ENCODE results near the gene NRXN3. TPM values are rescaled to one million over a fixed set of nuclear protein-coding genes. Genes with fewer than 3 reads are reported as not detected.

NRXN3 gene
- total RNA-seq, 2 experiments from 2014 or later: not detected

DNA sequence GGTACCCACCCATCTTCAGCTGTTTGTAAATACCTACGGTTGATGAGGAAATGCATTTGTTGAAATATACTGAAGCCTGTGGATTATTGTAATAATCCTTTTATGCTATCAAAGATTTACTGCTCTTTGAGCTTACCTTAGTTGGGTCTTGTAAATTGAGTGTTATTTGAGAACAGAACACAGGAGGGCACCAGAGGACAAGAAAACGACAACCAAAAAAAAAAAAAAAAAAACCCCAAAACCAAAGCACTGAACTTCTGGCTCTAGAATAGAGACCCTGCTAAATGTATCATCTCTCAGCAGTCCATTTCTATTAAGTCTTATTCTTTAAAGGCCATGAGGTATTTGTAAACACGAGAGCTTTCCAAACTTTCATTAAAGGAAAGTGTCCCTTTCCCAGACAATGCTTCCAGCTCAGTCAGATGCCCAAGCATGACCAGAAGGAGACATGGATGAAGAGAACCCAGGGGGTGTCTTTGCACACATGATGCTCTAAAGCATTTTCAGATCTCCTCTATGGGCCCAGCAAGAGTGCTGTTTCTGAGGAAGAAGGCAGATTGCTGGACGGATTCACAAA is 763.9 kb downstream of the NRXN3 start:
- DNase-seq: no peak
- no peak overlapping the region for H3K27ac Mint-ChIP-seq
- no peak overlapping the region for H3K4me3 Mint-ChIP-seq
- no peaks in the 10 kb centered on the region for H3K27me3 Mint-ChIP-seq
- CTCF ChIA-PET: interaction anchor here (0.6 to 1.4 kb wide), 7 partner anchors 9 to 1917 kb away, joined by 3 to 5 read pairs (median 3); no protein-coding TSS in a partner anchor
- peaks cover 3% of the 10 kb centered on the region for H3K9me3 Mint-ChIP-seq (ENCODE audit: low read depth)
- no peaks in the 10 kb centered on the region for H3K4me1 Mint-ChIP-seq
- no peak for ATAC-seq
- no peaks in the 10 kb centered on the region for H3K36me3 Mint-ChIP-seq

DNA sequence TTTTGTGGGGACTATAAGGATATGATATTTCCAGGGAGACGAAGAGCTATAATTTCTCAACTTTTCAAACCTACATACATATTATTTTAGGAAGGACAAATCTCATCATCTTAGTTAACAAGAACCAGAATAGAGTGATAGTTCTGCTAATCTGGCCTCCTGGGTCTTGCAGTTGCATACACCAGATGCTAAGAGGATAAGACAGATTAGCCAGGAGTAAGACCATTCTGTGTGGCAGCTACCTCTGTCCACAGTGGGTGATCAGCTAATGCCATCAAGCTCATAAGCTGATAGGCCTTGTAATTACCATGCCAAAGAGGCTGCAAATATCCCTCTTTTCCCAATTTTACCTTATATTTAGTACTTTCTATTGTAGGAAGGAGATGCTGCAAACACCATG is 776.8 kb downstream of the NRXN3 start:
- no peak overlapping the region for H3K4me3 Mint-ChIP-seq
- H3K27me3 Mint-ChIP-seq: peaks cover 2% of the 10 kb centered on the region
- CTCF ChIA-PET: no interaction called here
- no peaks in the 10 kb centered on the region for H3K36me3 Mint-ChIP-seq
- no peaks in the 10 kb centered on the region for H3K4me1 Mint-ChIP-seq
- no peak overlapping the region for H3K27ac Mint-ChIP-seq
- ATAC-seq: no peak
- H3K9me3 Mint-ChIP-seq (ENCODE audit: low read depth): no peaks in the 10 kb centered on the region
- DNase-seq: no peak

DNA sequence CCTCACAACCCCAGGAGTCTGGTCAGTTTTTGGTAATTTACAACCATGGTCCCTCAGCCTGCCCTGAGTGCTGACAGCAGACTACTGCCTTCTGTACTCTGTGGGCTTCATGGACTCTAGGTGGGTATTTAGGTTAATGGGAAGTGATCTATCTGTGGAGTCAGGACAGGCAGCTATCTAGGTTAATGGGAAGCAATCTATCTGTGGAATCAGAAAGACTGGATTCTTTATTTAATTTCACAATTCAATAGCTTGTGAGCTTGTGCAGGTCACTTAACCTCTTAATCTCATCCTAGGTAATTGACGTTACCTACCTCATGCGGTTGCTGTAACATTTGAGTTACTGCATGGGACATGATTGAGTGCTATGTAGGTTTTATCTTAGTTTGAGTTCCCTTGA is 777.5 kb downstream of the NRXN3 start:
- Mint-ChIP-seq H3K9me3 (ENCODE audit: low read depth) (no peaks in the 10 kb centered on the region), H3K27ac (no peak overlapping the region), H3K4me1 (no peaks in the 10 kb centered on the region), H3K36me3 (no peaks in the 10 kb centered on the region), H3K4me3 (no peak overlapping the region), H3K27me3 (peaks cover 2% of the 10 kb centered on the region)
- ATAC-seq (no peak), DNase-seq (no peak)
- CTCF ChIA-PET: no interaction called here

DNA sequence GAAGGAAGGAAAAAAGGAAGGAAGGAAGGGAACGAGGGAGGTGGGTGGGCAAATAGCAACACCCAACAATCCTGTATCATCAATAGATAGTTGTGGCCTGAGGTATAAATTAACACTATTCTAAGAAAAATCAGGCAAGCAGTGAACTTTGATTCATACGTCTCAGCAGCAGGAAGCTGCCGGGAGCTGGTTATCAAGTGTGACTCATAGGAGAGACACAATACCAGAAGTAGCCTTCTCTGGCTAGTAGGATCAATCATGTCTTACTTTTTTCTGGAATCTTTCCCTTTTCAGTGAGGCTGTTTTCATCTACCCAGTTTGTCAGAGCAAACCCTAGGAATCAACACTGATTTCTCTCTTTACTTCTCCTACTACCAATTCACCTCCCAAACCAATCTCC is 780.5 kb downstream of the NRXN3 start:
- CTCF ChIA-PET: interaction anchor here (0.7 kb wide), 1 partner anchor 17 kb away, joined by 3 read pairs; no protein-coding TSS in a partner anchor
- H3K27me3 Mint-ChIP-seq: peaks cover 2% of the 10 kb centered on the region
- H3K36me3 Mint-ChIP-seq: no peaks in the 10 kb centered on the region
- H3K4me3 Mint-ChIP-seq: no peak overlapping the region
- no peaks in the 10 kb centered on the region for H3K4me1 Mint-ChIP-seq
- no peaks in the 10 kb centered on the region for H3K9me3 Mint-ChIP-seq (ENCODE audit: low read depth)
- ATAC-seq (no peak), DNase-seq (no peak)
- no peak overlapping the region for H3K27ac Mint-ChIP-seq

DNA sequence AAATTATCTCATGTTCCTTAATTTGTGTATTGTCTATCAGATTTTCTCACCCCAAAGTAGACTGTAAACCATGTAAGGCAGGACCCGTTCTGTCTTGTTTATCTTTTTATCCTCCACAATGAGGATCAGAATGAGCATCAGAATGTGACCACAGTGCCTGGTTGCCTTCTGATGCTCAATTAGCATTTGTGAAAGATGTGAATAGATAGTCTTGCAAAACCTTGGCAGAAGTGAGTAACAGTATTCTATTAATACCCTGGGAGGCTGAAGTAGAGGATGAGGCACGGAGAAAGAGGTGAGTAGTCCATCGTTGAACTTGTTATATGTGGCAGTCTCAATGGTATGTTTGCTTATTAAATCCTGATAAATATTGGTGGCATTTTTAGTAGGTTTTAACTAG is 781.4 kb downstream of the NRXN3 start:
- CTCF ChIA-PET: no interaction called here
- Mint-ChIP-seq H3K27ac (no peak overlapping the region), H3K4me1 (no peaks in the 10 kb centered on the region)

DNA sequence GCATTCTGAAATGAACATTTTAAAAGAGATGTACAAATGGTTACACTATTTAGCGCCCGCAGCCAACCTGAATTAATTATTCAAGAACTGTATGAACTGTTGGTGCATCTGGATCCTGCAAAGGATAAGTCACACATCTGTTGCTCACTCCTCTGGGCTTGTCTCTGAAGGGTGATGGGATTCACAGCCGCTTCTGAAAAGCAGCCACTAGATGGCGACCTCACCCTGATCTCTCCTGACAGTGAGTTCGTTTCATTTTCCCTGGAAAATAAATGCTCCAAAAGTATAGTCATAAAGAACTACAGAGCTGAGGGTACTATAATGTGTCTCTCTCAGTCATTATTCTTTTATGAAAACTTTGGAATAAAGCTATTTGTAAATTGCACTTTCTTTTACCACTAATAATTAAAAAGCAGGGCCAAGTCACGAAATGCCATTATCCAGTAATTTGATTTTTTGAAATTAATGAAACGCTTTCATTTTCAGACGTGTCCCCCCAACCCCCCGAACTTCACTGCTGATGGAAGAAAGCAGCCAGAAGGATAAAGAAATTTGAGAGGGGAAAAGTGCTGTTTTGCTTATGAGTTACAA is 789.6 kb downstream of the NRXN3 start:
- CTCF ChIA-PET: interaction anchor here (0.9 to 1.5 kb wide), 2 partner anchors 11 to 13 kb away, joined by 3 to 5 read pairs; no protein-coding TSS in a partner anchor
- no peak overlapping the region for H3K27ac Mint-ChIP-seq
- no peaks in the 10 kb centered on the region for H3K36me3 Mint-ChIP-seq
- H3K4me1 Mint-ChIP-seq: peaks cover 3% of the 10 kb centered on the region
- H3K9me3 Mint-ChIP-seq (ENCODE audit: low read depth): no peaks in the 10 kb centered on the region
- DNase-seq: peak; percentile 53
- no peak overlapping the region for H3K4me3 Mint-ChIP-seq
- ATAC-seq: no peak
- no peaks in the 10 kb centered on the region for H3K27me3 Mint-ChIP-seq

More for the DNA sequence above, 781.4 kb downstream of the NRXN3 start:
- no peaks in the 10 kb centered on the region for H3K9me3 Mint-ChIP-seq (ENCODE audit: low read depth)
- no peak overlapping the region for H3K4me3 Mint-ChIP-seq
- ATAC-seq (no peak), DNase-seq (no peak)
- H3K36me3 Mint-ChIP-seq: no peaks in the 10 kb centered on the region
- peaks cover 2% of the 10 kb centered on the region for H3K27me3 Mint-ChIP-seq

DNA sequence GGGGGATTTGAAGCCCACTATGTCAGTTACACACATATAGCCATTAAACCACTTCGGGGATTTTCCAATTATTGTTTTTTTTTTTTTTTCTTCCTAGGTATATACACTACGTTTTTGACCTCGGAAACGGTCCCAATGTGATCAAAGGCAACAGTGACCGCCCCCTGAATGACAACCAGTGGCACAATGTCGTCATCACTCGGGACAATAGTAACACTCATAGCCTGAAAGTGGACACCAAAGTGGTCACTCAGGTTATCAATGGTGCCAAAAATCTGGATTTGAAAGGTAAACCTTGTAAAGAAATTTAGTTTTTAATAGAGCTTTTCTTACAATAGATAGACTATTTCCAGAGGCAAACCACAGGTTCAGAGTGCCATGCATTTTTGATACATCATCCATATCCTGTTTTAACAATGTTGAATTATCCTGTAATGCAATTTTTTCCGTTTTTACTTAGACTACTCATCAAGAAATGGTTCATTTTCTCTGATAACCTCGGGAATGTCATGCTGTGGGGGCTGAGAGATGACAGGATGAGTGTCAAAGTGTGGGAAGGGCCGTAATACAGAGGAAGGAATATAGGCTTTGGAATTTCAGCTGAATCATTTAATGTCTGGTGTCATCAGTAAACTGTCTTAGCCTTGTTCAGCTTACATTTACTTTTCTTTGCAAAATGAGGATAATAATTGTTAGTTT is 797.1 kb downstream of the NRXN3 start:
- CTCF ChIA-PET: no interaction called here
- ATAC-seq (no peak), DNase-seq (no peak)
- no peaks in the 10 kb centered on the region for H3K36me3 Mint-ChIP-seq
- no peaks in the 10 kb centered on the region for H3K27me3 Mint-ChIP-seq
- no peaks in the 10 kb centered on the region for H3K9me3 Mint-ChIP-seq (ENCODE audit: low read depth)
- H3K4me3 Mint-ChIP-seq: no peak overlapping the region
- no peaks in the 10 kb centered on the region for H3K4me1 Mint-ChIP-seq
- no peak overlapping the region for H3K27ac Mint-ChIP-seq

DNA sequence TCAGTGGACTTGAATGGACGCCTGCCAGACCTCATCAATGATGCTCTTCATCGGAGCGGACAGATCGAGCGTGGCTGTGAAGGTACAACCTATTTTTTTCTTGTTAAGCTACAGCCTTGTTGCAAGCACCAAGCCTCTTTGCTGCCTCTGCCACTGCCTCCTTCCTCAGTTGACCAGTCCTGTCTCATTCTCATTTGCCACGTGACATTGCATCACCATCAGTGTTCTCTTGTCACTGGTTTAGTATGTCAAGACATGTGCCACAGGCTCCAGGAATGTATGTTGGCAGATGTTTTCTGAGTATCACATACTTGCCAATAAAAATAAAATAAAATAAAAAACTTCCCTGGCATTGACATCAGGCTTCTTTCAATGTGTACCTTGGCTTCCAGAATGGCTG is 798.1 kb downstream of the NRXN3 start:
- Mint-ChIP-seq H3K36me3 (no peaks in the 10 kb centered on the region), H3K4me3 (no peak overlapping the region), H3K9me3 (ENCODE audit: low read depth) (no peaks in the 10 kb centered on the region), H3K27ac (no peak overlapping the region), H3K27me3 (no peaks in the 10 kb centered on the region), H3K4me1 (no peaks in the 10 kb centered on the region)
- DNase-seq (no peak), ATAC-seq (no peak)
- CTCF ChIA-PET: no interaction called here

DNA sequence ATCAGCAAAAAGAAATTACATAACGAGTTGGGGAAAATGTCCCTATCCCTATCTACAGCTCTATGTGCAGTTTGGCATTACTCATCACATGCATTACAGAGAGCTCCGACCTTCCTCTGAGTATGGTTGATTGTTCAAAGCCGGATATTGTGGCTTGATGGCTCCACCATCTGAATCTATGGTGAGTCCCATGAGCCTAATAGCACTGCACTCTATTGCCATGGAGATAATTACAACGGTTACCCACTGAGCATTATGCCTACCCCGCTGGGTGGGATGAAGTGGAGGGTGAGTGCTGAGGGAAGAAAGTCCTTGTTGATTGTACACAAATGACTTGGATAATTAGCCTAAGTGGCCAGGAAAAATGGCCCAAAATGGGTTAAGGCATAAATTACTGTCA is 800.5 kb downstream of the NRXN3 start:
- Mint-ChIP-seq H3K27ac (no peak overlapping the region), H3K4me3 (no peak overlapping the region), H3K9me3 (ENCODE audit: low read depth) (no peaks in the 10 kb centered on the region), H3K27me3 (no peaks in the 10 kb centered on the region), H3K4me1 (no peaks in the 10 kb centered on the region), H3K36me3 (no peaks in the 10 kb centered on the region)
- CTCF ChIA-PET: interaction anchor here (0.9 to 1.3 kb wide), 2 partner anchors 11 to 40 kb away, joined by 3 read pairs; no protein-coding TSS in a partner anchor
- ATAC-seq (no peak), DNase-seq (no peak)

DNA sequence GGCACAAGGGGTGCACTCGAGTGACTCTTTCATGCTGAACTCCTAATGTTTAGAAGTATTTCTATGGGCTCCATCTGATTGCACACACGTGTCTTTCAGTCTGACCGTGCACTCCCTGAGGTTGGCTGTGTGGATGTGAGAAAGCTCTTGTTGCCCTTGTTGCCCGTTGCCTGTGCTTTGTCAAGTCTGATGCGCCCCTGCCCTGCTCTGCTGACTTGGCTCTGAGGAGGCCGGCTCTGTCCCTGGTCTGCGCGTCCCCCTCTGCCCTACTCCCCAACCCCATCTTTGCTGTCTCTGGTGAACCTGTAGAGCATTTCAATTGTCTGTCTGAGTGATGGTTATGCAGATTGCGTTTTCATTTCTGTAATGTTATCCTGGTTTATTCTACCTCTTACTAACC is 802.3 kb downstream of the NRXN3 start:
- CTCF ChIA-PET: interaction anchor here (1.2 kb wide), 1 partner anchor 13 kb away, joined by 5 read pairs; no protein-coding TSS in a partner anchor
- ATAC-seq (no peak), DNase-seq (no peak)
- Mint-ChIP-seq H3K9me3 (ENCODE audit: low read depth) (no peaks in the 10 kb centered on the region), H3K27me3 (no peaks in the 10 kb centered on the region), H3K27ac (no peak overlapping the region), H3K4me1 (no peaks in the 10 kb centered on the region), H3K36me3 (no peaks in the 10 kb centered on the region), H3K4me3 (no peak overlapping the region)

DNA sequence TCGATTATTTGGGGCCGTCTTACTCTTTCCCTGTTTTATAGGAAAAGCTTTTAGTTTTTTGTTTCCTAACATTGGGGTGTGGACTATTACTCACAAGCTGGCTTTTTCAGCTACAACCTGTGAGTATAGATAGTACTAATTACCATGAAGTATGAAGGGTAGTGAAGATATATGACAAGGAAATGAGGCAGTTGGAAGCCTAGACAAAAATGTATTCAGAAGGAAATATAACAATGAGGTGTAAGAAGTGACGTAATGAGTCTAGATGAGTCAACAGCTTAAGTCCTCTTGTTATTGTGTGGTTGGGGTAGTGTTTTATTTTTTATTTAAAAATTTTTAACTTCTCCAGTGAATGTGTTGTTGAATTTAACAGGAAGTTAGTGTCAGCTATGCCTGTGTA is 804.5 kb downstream of the NRXN3 start:
- H3K27ac Mint-ChIP-seq: no peak overlapping the region
- ATAC-seq (no peak), DNase-seq (no peak)
- H3K27me3 Mint-ChIP-seq: no peaks in the 10 kb centered on the region
- no peak overlapping the region for H3K4me3 Mint-ChIP-seq
- H3K36me3 Mint-ChIP-seq: no peaks in the 10 kb centered on the region
- CTCF ChIA-PET: no interaction called here
- no peaks in the 10 kb centered on the region for H3K9me3 Mint-ChIP-seq (ENCODE audit: low read depth)
- no peaks in the 10 kb centered on the region for H3K4me1 Mint-ChIP-seq

DNA sequence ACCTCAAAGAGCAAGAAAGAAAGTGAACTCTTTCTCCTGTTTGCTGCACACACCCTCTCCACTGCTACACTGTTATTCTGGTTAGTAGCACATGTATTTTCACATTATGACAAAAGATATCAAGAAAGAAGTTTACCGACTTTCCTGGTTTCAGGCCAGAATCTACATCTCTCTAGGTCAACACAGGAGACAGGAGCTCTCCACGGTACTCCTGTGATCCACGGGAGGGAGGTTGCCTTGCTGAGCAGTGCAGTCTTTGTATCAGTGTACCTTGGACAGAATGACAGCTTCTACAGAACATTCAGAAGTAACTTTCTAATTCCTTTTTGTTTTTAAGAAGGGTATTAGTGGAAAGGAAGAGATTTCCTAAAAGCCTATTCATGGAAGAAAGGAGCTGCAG is 805.6 kb downstream of the NRXN3 start:
- Mint-ChIP-seq H3K4me3 (no peak overlapping the region), H3K4me1 (no peaks in the 10 kb centered on the region), H3K36me3 (no peaks in the 10 kb centered on the region), H3K27me3 (no peaks in the 10 kb centered on the region), H3K9me3 (ENCODE audit: low read depth) (no peaks in the 10 kb centered on the region), H3K27ac (no peak overlapping the region)
- CTCF ChIA-PET: no interaction called here
- no peak for DNase-seq
- no peak for ATAC-seq

DNA sequence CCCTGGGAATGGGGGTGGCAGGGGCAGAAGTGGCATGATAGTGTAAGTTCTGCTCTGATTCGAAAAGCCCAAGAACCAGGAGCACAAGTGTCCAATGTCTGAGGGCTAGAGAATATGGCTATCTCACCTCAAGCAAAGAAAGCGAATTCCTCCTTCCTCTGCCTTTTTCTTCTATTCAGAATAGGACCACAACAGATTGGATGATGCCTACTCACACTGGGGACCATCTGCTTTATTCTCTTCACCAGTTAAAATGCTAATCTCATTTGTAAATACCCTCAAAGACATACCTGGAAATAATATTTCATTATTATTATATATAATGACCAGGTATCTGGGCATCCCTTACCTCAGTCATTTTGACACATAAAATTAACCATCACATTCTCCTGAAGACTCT is 808.7 kb downstream of the NRXN3 start:
- Mint-ChIP-seq H3K27ac (no peak overlapping the region), H3K36me3 (no peaks in the 10 kb centered on the region), H3K4me1 (no peaks in the 10 kb centered on the region), H3K9me3 (ENCODE audit: low read depth) (no peaks in the 10 kb centered on the region), H3K27me3 (no peaks in the 10 kb centered on the region), H3K4me3 (no peak overlapping the region)
- CTCF ChIA-PET: no interaction called here
- no peak for ATAC-seq
- DNase-seq: no peak

DNA sequence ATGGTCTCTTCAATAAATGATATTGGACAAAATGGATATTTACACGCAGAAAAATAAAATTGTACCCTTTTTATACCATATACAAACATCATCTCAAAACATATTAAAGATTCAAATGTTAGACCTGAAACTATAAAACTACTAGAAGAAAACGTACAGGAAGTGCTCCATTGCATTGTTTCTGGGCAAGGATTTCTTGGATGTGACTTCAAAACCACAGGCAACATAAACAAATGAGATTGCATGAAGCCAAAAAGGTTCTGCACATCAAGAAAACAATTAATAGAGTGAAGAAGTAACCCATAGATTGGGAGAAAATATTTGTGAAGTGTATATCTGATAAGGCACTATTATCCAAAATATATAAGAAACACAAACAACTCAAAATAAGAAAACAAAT is 812.4 kb downstream of the NRXN3 start:
- H3K4me1 Mint-ChIP-seq: no peaks in the 10 kb centered on the region
- H3K27ac Mint-ChIP-seq: no peak overlapping the region
- no peak for DNase-seq
- ATAC-seq: no peak
- no peaks in the 10 kb centered on the region for H3K36me3 Mint-ChIP-seq
- CTCF ChIA-PET: no interaction called here
- no peak overlapping the region for H3K4me3 Mint-ChIP-seq
- H3K9me3 Mint-ChIP-seq (ENCODE audit: low read depth): no peaks in the 10 kb centered on the region
- H3K27me3 Mint-ChIP-seq: no peaks in the 10 kb centered on the region

All from activated CD8-positive, alpha-beta memory T cell treated with anti-CD3 and anti-CD28 coated beads, Interleukin-2, amount 10 ng/mL, durations not matched to agents 7 days and 5 days (primary cell).